NCI-H345 treated with DMSO at 0.1 percent for 48 hours (cell line): ENCODE results near the gene KCNMA1.

Experiments
- DNase-seq: peaks from one replicate; lab custom pipeline; 2025; ENCODE audit not compliant: unreplicated experiment; lab: John Stamatoyannopoulos, UW

Gene KCNMA1

GRCh38 chr10:77380723-77381122, 256.9 kb downstream of the KCNMA1 start:
- DNase-seq: no peak

DNA sequence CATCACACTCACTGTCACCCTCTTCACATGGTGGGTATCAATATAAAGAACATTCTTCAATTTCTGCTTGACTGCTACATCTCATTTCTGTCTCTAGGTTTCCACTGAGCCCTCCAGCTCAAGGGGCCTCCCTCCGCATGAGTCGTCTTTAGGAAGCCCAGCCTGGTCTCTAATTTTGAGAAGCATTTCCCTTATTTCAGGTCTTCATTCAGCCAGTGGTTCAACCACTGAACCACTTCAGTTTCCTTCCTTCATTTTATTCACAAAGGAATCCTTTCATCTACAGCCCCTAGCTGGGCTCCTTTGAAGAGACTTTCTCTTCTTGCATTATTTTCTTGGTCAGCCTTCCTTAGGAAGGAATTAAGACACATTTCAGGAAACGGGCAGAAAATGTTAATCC, 257.4 kb downstream of the KCNMA1 start:
- DNase-seq: no peak

DNA sequence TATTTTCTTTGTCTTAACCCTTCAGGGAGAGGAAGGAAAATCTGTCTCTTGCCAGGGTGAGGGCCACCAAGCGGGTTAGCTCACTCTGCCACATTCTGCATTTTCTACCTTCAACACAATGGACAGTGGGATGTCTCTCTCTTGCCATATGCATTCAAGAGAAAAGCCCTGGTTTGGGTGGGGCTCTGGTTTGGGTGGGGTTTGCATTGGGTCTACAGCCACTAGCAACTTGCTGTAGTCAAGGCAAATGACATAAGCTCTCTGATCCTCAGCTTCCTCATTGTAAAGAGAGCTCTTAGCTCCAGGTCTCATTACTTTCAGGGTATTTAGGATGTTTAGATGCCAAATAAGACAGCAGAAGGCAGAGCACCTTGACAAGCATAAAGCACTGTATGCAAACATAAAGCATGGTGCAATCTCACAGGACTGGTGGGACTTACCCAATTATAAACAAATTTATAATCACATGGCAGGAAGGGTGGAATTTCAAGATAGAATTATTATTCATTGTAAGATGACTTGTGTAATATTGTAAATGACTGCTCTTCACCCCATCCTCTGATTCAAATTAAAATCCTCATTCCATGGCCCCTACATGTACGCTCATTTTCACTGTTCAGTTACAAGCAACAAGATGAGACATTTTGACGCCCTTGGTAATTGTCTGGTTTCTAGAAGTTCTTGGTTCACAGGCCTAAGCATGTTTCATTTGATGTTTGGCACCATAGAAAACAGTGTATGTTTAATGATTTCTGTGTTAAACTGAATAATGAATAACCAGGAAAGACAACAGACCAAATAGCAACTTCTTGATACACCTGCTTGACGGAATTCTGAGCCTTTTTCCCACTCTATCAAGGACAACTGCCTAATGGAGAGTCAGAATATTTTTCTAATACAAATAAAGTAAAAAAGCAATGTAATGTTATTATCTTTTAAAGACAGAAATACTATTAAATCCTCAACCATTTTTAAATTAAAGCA, 258.9 kb downstream of the KCNMA1 start:
- no peak for DNase-seq

- DNase-seq: no peak
Measured at GRCh38 chr10:77377678-77378352, 259.8 kb downstream of the KCNMA1 start.

DNA sequence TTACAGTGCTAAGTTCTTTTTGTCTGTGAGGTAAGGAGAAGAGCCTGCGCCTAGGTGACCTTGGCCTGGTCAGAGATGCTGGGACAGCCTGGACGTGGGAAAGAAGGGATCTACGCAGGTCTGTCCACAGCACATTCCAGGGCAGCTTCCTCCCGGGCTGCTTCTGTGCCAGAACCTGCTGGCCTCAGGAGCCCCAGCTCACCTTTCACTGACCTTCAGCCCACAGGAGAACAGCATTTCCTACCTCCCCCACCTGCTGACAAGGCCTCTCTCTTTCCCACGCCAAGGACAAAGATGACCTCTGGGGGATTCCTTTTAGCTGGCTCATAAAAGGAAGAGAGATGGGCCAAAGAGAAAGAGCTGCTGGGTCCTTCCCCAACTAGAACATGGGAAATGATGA, 260.6 kb downstream of the KCNMA1 start:
- DNase-seq: no peak

DNA sequence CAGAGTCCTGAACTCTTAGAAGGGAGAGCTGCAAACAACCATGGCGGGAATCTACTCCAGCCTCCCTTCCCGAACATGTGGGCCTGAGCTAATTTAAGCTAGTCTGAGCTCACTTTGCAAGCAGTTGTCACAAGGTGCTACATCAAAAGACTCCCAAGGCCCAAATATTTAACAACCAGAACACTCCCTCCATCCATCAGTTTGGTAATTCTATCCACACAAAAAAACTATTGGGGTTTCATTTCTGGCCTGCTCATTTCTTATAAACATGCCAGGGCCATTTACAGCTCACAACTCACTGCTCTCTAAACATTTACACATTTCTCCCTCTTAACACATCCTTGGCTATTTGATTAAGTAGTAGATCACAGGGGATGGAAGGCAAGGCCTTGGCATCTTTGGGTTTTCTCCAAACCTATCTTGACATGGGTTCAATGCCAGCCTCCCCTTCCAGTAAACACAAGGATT, 263.4 kb downstream of the KCNMA1 start:
- no peak for DNase-seq

GRCh38 chr10:77371848-77372799, 265.5 kb downstream of the KCNMA1 start:
- DNase-seq: no peak

- DNase-seq: no peak
Measured at GRCh38 chr10:77371421-77371820, 266.2 kb downstream of the KCNMA1 start.

DNA sequence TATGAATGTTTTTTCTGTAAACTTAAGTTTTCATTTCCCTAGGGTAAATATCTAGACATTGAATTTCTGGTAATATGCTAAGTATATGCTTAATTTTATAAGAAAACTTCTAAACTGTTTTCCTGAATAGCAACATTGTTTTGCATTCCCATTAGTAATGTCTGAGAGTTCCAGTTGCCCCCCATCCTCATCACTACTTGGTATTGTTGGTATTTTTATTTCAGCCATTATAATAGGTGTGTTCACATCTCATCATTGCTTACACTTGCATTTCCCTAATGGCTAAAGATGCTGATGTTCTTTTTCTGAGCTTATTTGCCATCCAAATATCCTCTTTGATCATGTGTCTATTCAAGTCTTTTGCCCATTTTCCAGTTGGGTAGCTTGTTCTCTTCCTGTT, 269.6 kb downstream of the KCNMA1 start:
- no peak for DNase-seq

DNA sequence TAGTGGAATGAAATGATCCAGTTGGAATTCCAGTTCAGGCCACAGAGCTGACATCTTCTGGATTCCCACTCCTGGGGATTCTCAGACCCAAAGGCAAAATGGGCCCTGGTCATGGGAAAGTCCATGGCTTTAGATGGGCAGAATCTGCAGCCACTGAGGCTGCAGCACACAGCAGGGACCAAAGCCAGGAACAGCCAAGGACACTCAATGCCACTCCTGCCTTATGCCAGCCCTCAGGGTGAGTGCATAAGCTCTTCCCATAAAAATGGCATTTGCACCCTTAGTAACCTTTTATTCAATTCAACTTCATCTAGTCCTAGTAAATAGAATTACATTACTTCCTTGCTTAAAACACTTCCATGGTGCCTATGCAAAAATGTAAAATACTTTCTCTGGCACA, 274.4 kb downstream of the KCNMA1 start:
- DNase-seq: no peak

DNA sequence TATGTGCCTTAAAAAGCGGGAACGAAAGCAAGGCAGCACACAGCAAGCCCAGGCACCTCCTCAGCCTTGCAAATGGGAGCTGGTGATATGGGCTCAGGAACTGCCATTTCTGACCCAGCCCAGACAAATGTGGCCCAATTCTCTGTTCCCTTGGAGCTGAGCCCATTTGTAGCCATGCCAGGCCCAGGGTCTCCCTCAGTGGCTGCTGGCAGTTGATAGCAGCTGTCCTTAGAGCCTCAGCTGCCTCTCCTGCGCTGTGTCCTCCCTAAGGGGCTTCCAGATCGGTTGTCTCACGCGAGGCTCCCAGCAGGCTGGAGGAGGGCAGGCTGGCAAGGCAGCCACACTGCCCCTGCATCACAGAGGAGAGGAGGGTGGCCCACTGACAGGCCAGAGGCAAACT, 275.8 kb downstream of the KCNMA1 start:
- DNase-seq: no peak

GRCh38 chr10:77361426-77361825, 276.2 kb downstream of the KCNMA1 start:
- no peak for DNase-seq

GRCh38 chr10:77360835-77361234, 276.8 kb downstream of the KCNMA1 start:
- DNase-seq: no peak

GRCh38 chr10:77359950-77360520, 277.6 kb downstream of the KCNMA1 start:
- no peak for DNase-seq

DNA sequence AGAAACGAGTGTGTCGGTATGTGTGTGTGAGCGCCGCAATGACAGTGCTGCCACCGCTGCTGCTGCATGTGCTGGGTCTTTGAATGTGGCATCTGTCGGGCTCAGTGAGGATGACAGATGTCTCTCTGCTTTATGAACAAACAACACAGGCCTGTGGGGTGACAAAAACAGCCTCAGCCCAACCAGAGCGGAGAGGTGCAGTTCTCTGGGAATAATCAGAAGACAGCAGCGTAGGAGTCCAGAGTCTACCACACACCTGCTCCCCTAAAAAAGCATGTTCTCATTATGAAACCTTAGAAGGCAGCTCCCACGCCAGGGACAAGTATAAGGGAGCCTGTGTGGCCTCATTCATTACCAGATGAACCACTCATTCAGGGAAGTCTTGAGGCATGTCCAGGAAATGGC, 278.3 kb downstream of the KCNMA1 start:
- no peak for DNase-seq

DNA sequence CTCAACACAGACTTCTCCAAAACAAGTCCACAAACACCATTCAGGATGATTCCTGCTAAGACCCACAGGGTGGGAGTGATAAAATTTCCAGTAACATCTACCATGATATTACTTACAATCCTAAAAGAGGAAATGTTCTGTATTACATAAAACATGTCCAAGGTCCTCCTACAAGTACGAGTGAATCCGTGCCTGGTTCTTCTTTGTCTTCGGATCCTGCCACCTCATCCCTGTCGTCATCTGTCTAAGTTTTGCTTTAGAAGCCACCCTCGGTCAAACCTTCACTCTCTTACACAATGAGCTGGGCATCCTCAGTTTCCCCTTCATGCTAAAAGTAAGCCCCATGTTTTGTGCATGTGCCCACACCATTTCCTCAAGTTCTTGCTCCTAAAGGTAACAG, 279.0 kb downstream of the KCNMA1 start:
- no peak for DNase-seq

- DNase-seq: no peak
Measured at GRCh38 chr10:77357611-77358310, 279.8 kb downstream of the KCNMA1 start.

DNA sequence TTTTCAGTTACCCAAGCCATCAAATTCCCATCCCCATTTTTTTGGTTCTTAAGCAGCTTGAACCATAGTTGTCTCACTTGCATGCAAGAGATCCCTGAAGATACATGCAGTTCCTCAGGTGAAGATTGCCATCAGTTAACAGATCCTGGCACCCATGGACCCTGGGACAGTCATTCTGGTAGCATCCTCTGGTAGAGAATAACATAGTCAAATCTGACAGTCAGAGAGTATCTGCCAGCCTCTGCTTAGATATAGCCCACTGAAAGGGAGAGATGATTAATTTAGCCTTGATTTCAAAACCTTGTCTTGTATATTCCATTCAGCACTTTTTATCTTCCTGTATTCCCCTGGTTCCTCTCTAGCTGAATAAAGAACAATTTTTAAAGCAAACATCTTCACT, 280.4 kb downstream of the KCNMA1 start:
- no peak for DNase-seq

- no peak for DNase-seq
Measured at GRCh38 chr10:77355844-77356243, 281.8 kb downstream of the KCNMA1 start.

- no peak for DNase-seq
Measured at GRCh38 chr10:77351386-77351785, 286.2 kb downstream of the KCNMA1 start.
